Stimulated activated CD8-positive, alpha-beta memory T cell treated with anti-CD3 and anti-CD28 coated beads, Interleukin-12 subunit alpha, Interleukin-12 subunit beta, amount 100 ng/mL, for 24 hours (primary cell): ENCODE measurements around the gene BCKDK.
A peak's percentile ranks its signal among the peaks of the same experiment; 100 is the strongest.
"Not testable (repeated sequence)": the region's sequence is repeated elsewhere in the genome, so short reads cannot be mapped to it uniquely, and the experiment has no call there.

ENCODE experiments used
- DNase-seq: peaks from one replicate; pipeline ENCODE4 v3.0.0-alpha.2; 2020; ENCODE audit errors: extremely low read depth

Gene BCKDK

DNA sequence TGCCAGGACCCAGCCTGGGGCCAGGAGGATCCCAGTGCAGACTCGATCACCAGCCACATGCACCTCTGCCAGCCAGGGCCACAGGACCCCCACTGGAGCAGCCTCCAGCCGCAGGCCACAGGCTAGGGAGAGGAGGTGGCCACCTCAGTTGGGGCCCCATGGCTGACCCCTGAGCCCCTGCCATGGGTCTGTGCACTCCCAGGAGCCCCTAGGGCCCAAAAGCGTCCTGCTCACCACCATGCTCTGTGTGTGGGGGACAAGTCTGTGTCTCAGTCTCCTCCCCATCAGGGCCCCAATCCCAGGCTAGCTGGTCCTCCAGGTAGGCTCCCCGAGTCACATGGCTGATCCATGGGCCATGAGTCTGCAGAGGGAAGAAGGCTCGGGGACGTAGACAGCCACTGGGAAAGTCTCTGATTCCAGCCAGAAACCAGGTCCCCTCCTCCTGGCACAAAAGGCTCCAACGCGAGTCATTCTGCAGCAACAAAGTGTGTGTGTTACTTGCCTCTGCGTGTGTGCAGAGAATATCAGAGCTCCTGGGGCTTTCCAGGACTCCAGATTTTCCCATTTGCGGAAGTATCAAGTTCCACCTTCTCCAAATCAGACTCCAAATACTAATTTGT is 33.4 kb downstream of the BCKDK start:
- DNase-seq: no peak

DNA sequence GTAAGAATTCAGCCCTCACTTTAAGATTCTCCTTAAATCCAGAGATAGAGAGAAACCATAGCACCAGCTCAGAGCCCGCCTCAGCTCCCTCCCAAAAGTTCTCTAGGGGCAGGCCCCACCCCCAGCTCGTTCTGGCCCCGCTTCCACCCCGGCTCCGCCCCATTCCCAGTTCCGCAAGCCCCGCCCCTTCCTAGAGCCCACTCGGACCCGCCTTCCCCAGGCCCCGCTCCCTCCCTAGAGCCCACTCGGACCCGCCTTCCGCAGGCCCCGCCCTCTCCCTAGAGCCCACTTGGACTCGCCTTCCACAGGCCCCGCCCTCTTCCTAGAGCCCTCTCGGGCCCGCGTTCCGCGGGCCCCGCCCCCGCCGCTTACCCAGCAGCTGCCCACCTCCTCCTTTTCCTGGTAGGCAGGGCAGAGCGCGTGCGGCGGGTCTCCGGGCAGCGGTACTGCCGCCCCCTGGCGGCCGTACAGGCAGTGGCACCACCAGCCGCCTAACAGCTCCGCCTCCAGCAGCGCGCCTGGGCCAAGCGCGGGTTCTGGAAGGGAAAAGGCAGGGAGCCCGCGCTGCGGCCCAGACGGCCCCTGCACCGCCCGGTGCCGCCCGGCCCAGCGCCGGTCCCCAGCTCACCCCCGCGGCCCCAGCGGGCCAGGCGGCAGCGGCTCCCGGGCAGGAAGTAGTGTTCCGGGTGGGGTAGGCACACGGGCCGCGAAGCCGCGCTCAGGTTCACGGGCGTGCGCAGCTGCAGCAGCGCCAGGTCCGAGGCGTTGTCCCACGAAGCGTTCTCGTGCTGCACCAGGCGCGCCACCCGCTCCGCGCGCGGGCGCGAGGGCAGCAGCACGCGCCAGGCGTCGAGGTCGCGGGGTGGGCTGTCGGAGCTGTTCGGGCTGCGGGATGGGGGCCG is 34.2 kb downstream of the BCKDK start:
- peak; percentile 96 for DNase-seq

- no peak for DNase-seq
These were observed 35.0 kb downstream of the BCKDK start for GRCh38 chr16:31143011-31143693.

DNA sequence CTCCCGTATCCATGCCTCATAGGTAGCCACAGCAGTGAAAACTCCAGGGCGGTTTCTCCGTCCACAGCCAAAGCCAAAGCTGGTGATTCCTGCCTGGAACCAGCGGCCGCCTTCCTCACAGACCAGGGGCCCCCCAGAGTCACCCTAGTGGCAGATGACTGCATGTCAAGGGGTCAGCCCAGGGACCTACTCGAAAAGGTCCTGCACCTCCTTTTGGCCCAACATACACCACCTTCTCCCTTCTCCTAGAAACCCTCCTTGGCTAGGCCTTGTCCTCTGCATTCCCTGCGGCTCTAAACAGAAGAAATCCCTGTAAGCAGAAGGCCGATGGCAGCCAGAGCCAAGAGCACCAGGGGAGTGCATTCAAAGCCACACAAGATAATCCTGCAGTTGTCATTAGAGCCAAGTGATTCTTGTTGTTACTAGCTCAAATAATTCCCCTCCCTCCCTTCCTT is 35.5 kb downstream of the BCKDK start:
- no peak for DNase-seq

DNA sequence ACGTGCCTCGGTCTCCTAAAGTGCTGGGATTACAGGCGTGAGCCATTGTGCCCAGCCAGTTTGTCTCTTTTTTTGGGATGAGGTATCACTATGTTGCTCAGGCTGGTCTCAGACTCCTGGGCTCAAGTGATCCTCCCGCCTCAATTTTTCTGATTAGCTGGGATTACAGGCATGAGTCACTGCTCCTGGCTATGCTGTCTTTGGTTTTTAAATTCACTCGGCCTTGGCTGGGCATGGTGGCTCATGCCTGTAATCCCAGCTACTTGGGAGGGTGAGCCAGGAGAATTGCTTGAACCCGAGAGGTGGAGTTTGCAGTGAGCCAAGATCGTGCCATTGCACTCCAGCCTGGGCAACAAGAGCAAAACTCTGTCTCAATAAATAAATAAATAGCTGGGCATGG is 36.2 kb downstream of the BCKDK start:
- not testable (repeated sequence) for DNase-seq

- DNase-seq: no peak
These were observed 37.3 kb downstream of the BCKDK start for GRCh38 chr16:31145398-31145990.

- DNase-seq: no peak
These were observed 39.4 kb downstream of the BCKDK start for GRCh38 chr16:31147574-31147973.

- no peak for DNase-seq
These were observed 40.1 kb downstream of the BCKDK start for GRCh38 chr16:31148281-31148728.

- DNase-seq: no peak
These were observed 40.7 kb downstream of the BCKDK start for GRCh38 chr16:31148896-31149295.

DNA sequence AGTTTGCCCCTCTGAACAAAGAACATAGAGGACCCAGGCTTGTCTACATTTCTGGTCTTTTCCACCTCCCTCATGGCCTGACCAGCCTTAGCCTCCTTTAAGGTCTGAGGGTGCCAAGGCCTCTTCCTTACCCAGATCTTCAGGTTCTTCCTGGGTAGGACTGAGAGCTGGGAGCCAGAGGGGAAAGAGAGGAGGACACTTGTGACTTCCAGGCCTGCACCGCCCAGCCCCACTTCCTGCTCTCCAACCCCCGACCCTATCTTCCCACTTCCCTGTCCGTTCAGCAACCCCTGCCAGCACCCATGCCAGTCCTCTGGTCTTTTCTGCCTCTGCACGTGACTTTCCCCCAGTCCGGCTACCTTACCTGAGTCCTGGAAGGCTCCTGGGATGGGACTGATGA is 41.1 kb downstream of the BCKDK start:
- DNase-seq: no peak

DNA sequence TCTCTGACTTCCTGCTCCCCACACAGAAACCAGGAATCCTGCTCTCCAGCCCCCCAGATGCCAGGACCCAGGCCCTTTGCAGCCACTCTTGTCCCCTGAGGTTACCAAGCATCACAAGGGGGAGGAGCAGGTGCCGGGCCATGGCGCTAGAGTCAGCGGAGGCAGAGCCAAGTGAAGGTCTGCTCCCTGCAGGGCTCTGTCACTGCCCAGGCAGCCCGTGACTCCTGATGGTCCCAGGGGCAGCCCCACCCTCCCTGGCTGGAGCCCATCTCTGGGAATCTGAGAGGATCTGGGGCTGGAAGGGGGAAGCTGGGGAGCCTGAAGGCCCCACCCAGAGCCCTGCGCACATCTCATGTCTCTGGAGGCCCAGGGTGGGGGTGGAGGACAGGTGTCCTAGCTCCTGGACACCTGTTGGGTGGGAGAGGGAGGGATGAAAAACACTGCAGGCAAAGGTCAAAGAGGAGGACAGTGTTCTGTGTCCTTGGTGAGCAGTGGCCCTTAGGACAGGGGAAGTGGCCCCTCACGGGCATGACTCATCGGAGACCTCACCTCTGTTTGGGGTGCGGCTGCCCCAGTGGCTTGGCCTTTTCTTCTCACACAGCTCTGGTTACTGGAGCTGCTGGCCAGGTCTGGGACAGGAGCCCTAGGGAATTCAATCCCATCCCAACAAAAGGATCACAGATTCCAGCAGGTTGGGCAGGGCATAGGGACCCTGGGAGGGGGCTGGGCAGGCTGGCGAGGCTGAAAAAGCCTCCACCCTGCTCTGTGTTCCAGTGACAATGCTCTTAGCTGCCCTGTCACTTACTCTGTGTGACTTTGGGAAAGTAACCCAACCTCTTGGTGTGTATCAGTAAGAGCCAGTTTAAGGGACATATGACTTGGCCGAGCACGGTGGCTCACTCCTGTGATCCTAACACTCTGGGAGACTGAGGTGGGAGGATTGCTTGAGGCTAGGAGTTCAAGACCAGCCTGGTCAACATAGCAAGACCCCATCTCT is 42.0 kb downstream of the BCKDK start, which contains the start of gene PRSS36:
Gene PRSS36, minus strand, starts transcription at position 173 of the 997 bp plus-strand sequence. Its CDS starts 31 bp downstream, at position 142.
- no peak for DNase-seq

DNA sequence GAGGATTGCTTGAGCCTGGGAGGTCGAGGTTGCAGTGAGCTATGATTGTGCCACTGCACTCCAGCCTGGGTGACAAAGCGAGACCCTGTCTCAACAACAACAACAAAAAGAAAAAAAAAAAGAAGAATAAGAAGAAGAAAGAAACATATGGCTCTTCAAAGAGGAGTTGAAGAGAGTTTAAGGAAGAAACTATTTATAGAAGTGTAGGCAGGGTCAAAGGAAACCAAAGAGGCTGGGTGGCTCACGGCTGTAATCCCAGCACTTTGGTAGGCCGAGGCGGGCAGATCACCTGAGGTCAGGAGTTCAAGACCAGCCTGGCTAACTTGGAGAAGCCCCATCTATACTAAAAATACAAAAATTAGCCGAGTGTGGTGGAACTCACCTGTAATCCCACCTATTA is 42.8 kb downstream of the BCKDK start:
- DNase-seq: not testable (repeated sequence)

GRCh38 chr16:31157136-31157535 is 49.0 kb downstream of the BCKDK start:
- DNase-seq: no peak
